DMS114 treated with DMSO at 0.1 percent for 48 hours (cell line): Measurements from ENCODE around the gene RBM26.
A peak's percentile ranks its signal among the peaks of the same experiment; 100 is the strongest.

Source experiments
- DNase-seq: peaks from one replicate; lab custom pipeline; 2025; ENCODE audit not compliant: unreplicated experiment; lab: John Stamatoyannopoulos, UW

The RBM26 gene

GRCh38 chr13:79405831-79406596, at the start of gene RBM26:
TSS of gene RBM26 (minus strand) at chr13:79406255. CDS start at chr13:79405774, 481 bp downstream.
- peak; percentile 62 for DNase-seq

- no peak for DNase-seq
Measured at GRCh38 chr13:79455331-79455730, 49.3 kb upstream of the RBM26 start.

- DNase-seq = no peak
Measured at GRCh38 chr13:79452239-79452913, 46.3 kb upstream of the RBM26 start.

- DNase-seq = no peak
Measured at GRCh38 chr13:79451500-79451962, 45.5 kb upstream of the RBM26 start.

GRCh38 chr13:79450110-79450509, 44.1 kb upstream of the RBM26 start:
- no peak for DNase-seq

- DNase-seq = no peak
Measured at GRCh38 chr13:79448413-79448812, 42.4 kb upstream of the RBM26 start.

- DNase-seq = no peak
Measured at GRCh38 chr13:79447741-79448140, 41.7 kb upstream of the RBM26 start.

GRCh38 chr13:79447141-79447540, 41.1 kb upstream of the RBM26 start:
- no peak for DNase-seq

- DNase-seq = no peak
Measured at GRCh38 chr13:79445968-79446645, 40.1 kb upstream of the RBM26 start.

GRCh38 chr13:79442706-79443105, 36.7 kb upstream of the RBM26 start:
- DNase-seq = no peak

GRCh38 chr13:79442221-79442620, 36.2 kb upstream of the RBM26 start:
- no peak for DNase-seq

GRCh38 chr13:79440958-79441528, 35.0 kb upstream of the RBM26 start:
- no peak for DNase-seq

- no peak for DNase-seq
Measured at GRCh38 chr13:79439275-79439674, 33.2 kb upstream of the RBM26 start.

GRCh38 chr13:79435561-79435990, 29.5 kb upstream of the RBM26 start:
- DNase-seq = no peak

- DNase-seq = no peak
Measured at GRCh38 chr13:79434556-79434955, 28.5 kb upstream of the RBM26 start.

- DNase-seq = no peak
Measured at GRCh38 chr13:79432992-79433391, 26.9 kb upstream of the RBM26 start.

- no peak for DNase-seq
Measured at GRCh38 chr13:79432086-79432485, 26.0 kb upstream of the RBM26 start.

- DNase-seq = no peak
Measured at GRCh38 chr13:79429309-79429708, 23.3 kb upstream of the RBM26 start.

GRCh38 chr13:79427883-79428282, 21.8 kb upstream of the RBM26 start:
- no peak for DNase-seq

- DNase-seq = no peak
Measured at GRCh38 chr13:79427265-79427664, 21.2 kb upstream of the RBM26 start.
